GM12873 (cell line): ENCODE measurements around the gene FUZ.

Experiments used
- CTCF ChIP-seq: IDR thresholded peaks from 2 replicates; pipeline ENCODE4 v1.5.1; 2012; ENCODE audit warnings: low read depth, mild to moderate bottlenecking, moderate library complexity, low read length, control low read depth; ENCODE audit not compliant: insufficient read depth; ENCODE audit errors: missing control alignments

FUZ gene

GRCh38 chr19:49835562-49835961 lies 22.5 kb upstream of the FUZ start:
- no peak for TF ChIP-seq CTCF

DNA sequence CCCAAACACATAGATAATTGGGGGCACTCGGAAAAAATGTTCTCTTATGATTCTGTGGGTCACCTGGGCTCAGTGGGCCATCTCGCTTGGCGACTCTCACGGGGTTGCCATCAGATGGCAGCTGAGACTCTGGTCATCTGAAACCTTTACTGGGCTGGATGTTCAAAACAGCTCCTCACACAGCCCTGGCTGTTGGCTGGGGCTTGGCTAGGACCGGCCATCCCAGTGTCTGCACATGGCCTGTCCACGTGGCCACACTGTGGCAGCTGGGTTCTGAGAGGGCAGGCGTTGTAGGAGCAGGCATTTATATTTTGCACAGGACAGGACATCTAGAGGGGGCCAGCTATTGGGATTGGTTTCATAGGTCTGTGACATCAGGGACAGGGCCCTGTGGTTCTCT lies 20.5 kb upstream of the FUZ start:
- no peak for TF ChIP-seq CTCF

- no peak for TF ChIP-seq CTCF
Observed at GRCh38 chr19:49832556-49832955, 19.5 kb upstream of the FUZ start.

- TF ChIP-seq CTCF, result no peak
Observed at GRCh38 chr19:49831592-49831991, 18.5 kb upstream of the FUZ start.

DNA sequence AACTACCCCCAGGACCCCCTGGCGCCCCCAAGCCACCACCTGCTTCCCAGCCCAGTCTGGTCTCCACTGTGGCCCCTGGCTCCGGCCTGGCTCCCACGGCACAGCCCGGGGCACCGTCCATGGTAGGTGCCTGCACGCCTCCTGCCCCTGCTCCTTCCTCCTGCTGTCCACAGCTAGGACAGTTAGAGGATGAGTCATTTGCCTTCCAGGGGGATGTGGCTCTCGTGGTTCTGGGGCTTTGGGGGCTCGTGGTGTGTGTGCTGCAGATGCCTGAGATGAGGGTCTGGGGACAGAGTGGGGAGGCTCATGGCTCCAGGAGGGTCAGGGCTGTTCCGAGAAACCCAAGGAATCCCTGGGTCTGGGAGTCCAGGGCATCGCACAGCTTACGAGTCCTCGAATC lies 17.7 kb upstream of the FUZ start:
- no peak for TF ChIP-seq CTCF

GRCh38 chr19:49829721-49830120 lies 16.6 kb upstream of the FUZ start:
- TF ChIP-seq CTCF, result no peak

DNA sequence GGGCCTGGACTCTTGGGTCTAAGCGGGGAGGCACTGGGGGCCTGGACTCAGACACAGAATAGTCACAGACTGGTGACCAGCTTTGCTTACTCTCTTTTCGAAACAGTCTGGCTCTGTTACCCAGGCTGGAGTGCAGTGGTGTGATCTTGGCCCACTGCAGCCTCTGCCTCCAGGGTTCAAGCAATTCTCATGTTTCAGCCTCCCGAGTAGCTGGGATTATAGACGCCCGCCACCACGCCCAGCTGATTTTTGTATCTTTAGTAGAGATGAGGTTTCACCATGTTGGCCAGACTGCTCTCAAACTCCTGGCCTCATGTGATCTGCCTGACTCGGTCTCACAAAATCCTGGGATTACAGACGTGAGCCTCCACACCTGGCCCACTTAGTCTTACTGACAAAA lies 16.1 kb upstream of the FUZ start:
- TF ChIP-seq CTCF, result no peak

DNA sequence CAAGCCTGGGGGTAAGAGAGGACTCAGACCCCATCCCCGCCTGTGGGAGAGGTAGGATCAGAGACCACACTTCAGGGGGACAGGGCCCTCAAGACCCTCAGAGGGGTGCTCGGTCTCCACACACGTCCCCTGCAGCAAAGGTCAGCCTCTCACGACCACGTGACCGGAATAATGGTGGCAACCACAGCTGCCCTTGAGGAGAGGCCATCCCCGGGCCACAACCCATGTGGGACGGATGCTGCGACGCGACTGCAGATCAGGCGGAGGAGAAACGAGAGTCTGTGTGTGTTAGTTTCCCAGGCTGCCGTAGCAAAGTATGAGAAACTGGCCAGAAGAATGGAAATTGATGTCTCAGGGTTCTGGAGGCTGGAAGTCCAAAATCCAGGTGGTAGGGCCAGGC lies 13.9 kb upstream of the FUZ start:
- TF ChIP-seq CTCF, result no peak
